CD4-positive, alpha-beta T cell treated with Interleukin-4 for 1 hour (primary cell): ENCODE results near the gene SPAAR.

Experiments
- DNase-seq, 2 donors: peaks; one replicate each; pipeline ENCODE4 v3.0.0-alpha.2; 2020 to 2022

SPAAR gene

DNA sequence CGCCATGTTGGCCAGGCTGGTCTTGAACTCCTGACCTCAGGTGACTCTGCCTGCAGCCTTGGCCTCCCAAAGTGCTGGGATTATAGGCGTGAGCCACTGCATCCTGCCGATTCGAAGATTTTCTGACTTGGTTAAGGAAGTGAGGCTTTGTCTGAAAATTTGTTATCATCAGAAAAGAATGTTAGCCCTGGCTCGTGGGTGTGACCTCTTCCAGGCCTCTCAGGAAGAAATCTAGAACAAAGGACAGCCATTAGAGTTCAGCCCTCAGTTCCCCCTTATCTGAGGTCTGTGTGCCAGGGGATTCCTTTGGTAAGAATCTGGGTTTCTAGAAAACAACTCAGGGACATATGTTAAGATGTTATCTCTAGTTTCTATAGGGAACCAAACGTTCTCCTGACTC, 42.4 kb downstream of the SPAAR start:
- no peak for DNase-seq

DNA sequence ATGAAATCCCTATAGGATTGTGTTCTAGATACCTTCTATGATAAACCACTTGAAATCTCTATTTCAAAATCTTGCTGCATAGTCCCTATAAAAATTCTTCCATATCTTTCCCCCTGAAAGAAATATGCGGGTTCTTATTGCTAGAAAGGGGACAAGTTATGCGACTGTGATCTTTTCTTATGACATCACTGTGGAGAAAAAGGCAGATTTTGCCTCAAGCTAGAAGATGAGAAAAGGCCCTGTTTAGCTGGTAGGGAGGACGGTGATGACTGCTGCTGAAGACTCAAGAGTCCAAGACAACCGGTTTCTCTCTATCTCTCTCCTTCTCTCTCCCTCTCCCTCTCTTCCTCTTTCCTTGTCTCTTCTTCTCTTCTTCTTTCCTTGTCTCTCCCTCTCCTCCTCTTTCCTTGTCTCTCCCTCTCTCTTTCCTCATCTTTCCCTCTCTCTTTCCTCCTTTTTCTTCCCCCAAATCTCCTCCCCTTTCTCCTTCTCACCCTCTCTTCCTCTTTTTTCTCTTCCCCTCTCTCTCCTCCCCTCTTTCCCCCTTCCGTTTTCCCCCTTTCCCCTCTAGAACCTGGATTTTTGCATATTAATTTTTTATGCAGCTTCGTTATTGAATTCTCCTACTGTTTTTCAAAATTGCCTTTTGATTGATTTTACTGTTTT, 43.4 kb downstream of the SPAAR start:
- no peak for DNase-seq

DNA sequence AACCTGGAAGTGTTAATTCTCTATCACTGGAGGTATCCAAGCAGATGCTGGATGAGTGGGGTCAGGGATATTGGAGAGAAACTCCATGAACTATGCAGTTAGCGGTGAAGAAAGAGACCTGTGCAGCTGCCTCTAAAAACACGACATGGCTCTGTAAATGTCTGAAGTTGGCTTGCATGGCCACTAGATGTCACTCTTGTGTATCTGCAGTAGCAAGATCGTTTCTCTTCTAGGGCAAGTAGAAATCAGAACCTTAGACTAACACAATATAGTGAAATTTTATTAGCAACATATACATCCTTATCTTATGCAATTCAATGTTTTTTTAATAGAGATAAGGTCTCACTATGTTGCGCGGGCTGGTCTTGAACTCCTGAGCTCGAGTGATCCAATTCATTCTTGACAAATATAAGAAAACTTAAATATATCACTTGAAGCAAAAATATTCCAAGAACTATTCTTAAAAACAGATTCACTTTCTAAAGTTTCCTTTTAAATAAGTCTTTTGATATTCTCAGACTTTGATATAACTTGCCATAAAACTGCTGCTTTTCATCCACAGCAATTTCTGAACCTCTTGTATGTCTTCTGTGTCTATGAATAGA, 45.8 kb downstream of the SPAAR start:
- peak; percentile 61 to 71 for DNase-seq

DNA sequence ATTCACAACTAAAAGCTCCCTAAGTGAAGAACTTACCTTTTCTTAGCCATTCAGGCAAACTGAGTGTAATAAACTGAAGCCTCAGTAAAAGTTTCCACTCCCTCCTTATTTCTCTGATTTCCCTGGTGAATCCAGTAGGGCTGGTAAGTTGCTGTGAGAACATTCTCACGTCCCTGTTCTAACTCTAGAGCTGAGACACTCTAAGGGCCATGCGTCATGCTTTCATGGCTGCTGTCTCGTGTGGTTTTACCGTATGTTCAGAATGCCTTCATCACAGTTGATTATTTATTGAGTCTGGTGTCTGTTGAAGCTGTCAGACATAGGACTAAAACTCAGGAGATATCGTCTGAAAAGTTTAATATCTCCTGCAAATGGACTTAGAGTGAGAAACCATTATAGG, 47.4 kb downstream of the SPAAR start:
- DNase-seq, result no peak

DNA sequence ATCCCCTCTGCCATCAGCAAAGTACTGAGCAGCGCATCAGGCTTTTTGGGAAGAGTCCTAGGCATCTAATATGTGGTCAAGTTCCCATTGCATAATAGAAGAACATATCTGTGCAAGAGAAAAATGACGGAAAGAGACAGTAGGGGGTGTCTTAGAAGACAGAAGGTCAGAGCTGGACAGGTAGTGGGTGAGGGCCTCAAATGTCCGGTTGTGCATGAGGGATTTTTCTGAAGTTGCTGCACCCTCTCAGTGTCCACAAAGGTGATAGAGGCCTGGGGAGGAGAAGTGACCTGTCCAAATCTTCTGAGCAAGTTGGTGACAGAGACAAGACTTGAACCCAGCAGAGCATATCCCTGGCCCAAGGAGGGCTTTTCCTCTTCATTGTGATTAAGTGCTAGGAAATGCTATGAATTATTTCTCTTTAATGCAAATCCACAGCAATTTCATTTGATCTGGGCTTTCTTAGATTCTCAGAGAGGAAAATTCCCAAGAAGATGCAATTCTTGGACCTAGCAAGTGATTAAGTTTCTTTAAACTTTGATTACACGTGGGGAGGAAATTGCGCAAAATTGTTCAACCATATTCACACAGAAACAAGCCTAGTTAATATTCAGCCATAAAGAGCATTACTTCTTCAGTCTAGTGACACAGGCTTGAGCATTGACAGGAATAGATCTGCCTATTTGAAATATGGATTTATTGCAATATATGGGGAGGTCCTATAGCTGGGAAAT, 49.0 kb downstream of the SPAAR start, which contains the start of gene OR2S2:
Gene OR2S2 (minus strand): TSS at position 51 of the 734 bp plus-strand sequence. CDS start 56 bp downstream, outside the sequence.
- DNase-seq, result no peak

DNA sequence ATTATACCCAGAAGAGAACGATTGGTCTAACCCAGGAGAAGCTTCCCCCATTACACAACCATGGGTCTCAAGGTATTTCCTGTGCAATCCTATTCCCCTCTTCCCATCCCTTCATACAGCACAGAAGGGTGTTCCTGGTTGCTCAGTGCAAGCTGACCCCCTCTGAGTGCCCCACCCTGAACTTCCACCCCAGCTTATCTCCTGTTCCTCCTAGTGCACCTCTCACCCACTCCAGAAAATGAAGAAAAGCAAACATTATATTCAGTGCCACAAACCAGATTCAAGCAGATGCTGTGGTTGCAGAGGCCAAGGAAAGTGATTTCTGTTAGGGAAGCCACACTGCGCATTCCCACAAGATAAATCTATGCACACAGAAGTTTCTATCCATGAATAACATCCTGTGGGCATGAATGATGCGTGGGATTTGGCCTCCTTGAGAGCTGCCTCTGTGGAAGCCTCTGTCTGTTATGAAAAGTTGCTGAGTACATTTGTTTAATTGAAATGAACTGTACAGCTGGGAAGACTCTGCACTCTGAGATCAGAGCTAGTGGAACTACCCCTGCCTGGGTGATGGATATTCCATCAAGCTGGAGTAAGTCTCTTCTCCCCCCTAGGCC, 50.9 kb downstream of the SPAAR start:
- DNase-seq, result no peak
